ENCODE results near the gene ELP1.
"Not testable (repeated sequence)": the region's sequence is repeated elsewhere in the genome, so short reads cannot be mapped to it uniquely, and the experiment has no call there.

ELP1 gene

GRCh38 chr9:108973895-108974294, 40.0 kb upstream of the ELP1 start:
- H4K20me1 ChIP-seq (ENCODE audit: insufficient read depth, low read length) = no peaks in the 10 kb centered on the region
- no peak overlapping the region for H3K4me3 ChIP-seq (ENCODE audit: low read depth in 1 of 2, low read length in 2 of 2)
- H3K79me2 ChIP-seq (ENCODE audit: insufficient read depth, low read length) = no peaks in the 10 kb centered on the region
- no peak for DNase-seq
- no peak overlapping the region for H3K27ac ChIP-seq (ENCODE audit: low read length)
- H3K9ac ChIP-seq (ENCODE audit: low read depth, low read length) = no peak overlapping the region
- no peaks in the 10 kb centered on the region for H3K9me3 ChIP-seq (ENCODE audit: insufficient read depth, low read length, severe bottlenecking)
- H3K4me2 ChIP-seq (ENCODE audit: insufficient read depth, low read length) = no peak overlapping the region
- no peak for ATAC-seq (ENCODE audit: insufficient read depth, low read depth)
- H3K36me3 ChIP-seq (ENCODE audit: insufficient read depth, low read length) = peaks cover 31% of the 10 kb centered on the region
- H2AFZ ChIP-seq (ENCODE audit: low read depth, low read length) = no peak overlapping the region
- no peaks in the 10 kb centered on the region for H3K4me1 ChIP-seq (ENCODE audit: insufficient read depth, low read length)
- H3K27me3 ChIP-seq (ENCODE audit: insufficient read depth, low read length, poor library complexity) = no peaks in the 10 kb centered on the region
- TF ChIP-seq EZH2 (IDR thresholded peaks at IDR 0.05; ENCODE audit: borderline replicate concordance, low read depth, low read length, severe bottlenecking) (no peak), CTCF (IDR thresholded peaks at IDR 0.05; ENCODE audit: borderline replicate concordance, extremely low read depth, low read length, poor library complexity, severe bottlenecking) (no peak)

GRCh38 chr9:108972626-108973209, 38.8 kb upstream of the ELP1 start:
- ATAC-seq (ENCODE audit: insufficient read depth, low read depth) = no peak
- no peak overlapping the region for H3K27ac ChIP-seq (ENCODE audit: low read length)
- H3K4me2 ChIP-seq (ENCODE audit: insufficient read depth, low read length) = no peak overlapping the region
- H3K27me3 ChIP-seq (ENCODE audit: insufficient read depth, low read length, poor library complexity) = no peaks in the 10 kb centered on the region
- H4K20me1 ChIP-seq (ENCODE audit: insufficient read depth, low read length) = no peaks in the 10 kb centered on the region
- no peak overlapping the region for H3K4me3 ChIP-seq (ENCODE audit: low read depth in 1 of 2, low read length in 2 of 2)
- H2AFZ ChIP-seq (ENCODE audit: low read depth, low read length) = no peak overlapping the region
- no peaks in the 10 kb centered on the region for H3K79me2 ChIP-seq (ENCODE audit: insufficient read depth, low read length)
- no peaks in the 10 kb centered on the region for H3K9me3 ChIP-seq (ENCODE audit: insufficient read depth, low read length, severe bottlenecking)
- H3K36me3 ChIP-seq (ENCODE audit: insufficient read depth, low read length) = peaks cover 31% of the 10 kb centered on the region
- TF ChIP-seq CTCF (IDR thresholded peaks at IDR 0.05; ENCODE audit: borderline replicate concordance, extremely low read depth, low read length, poor library complexity, severe bottlenecking) (no peak), EZH2 (IDR thresholded peaks at IDR 0.05; ENCODE audit: borderline replicate concordance, low read depth, low read length, severe bottlenecking) (no peak)
- no peak for DNase-seq
- H3K9ac ChIP-seq (ENCODE audit: low read depth, low read length) = no peak overlapping the region
- H3K4me1 ChIP-seq (ENCODE audit: insufficient read depth, low read length) = no peaks in the 10 kb centered on the region

- TF ChIP-seq EZH2 (IDR thresholded peaks at IDR 0.05; ENCODE audit: borderline replicate concordance, low read depth, low read length, severe bottlenecking) (no peak), CTCF (IDR thresholded peaks at IDR 0.05; ENCODE audit: borderline replicate concordance, extremely low read depth, low read length, poor library complexity, severe bottlenecking) (no peak)
- Histone ChIP-seq H3K4me1 (ENCODE audit: insufficient read depth, low read length) (no peaks in the 10 kb centered on the region), H3K79me2 (ENCODE audit: insufficient read depth, low read length) (no peaks in the 10 kb centered on the region), H3K9me3 (ENCODE audit: insufficient read depth, low read length, severe bottlenecking) (no peaks in the 10 kb centered on the region), H3K36me3 (ENCODE audit: insufficient read depth, low read length) (peaks cover 31% of the 10 kb centered on the region), H3K27ac (ENCODE audit: low read length) (no peak overlapping the region), H3K9ac (ENCODE audit: low read depth, low read length) (no peak overlapping the region), H3K27me3 (ENCODE audit: insufficient read depth, low read length, poor library complexity) (no peaks in the 10 kb centered on the region), H3K4me3 (ENCODE audit: low read depth in 1 of 2, low read length in 2 of 2) (no peak overlapping the region), H3K4me2 (ENCODE audit: insufficient read depth, low read length) (no peak overlapping the region), H2AFZ (ENCODE audit: low read depth, low read length) (no peak overlapping the region), H4K20me1 (ENCODE audit: insufficient read depth, low read length) (no peaks in the 10 kb centered on the region)
- ATAC-seq (ENCODE audit: insufficient read depth, low read depth) (no peak), DNase-seq (no peak)
Measured at GRCh38 chr9:108972186-108972585, 38.3 kb upstream of the ELP1 start.

- not testable (repeated sequence) for ATAC-seq (ENCODE audit: insufficient read depth, low read depth); H3K9me3 ChIP-seq (ENCODE audit: insufficient read depth, low read length, severe bottlenecking); H2AFZ ChIP-seq (ENCODE audit: low read depth, low read length); H3K4me1 ChIP-seq (ENCODE audit: insufficient read depth, low read length); H3K9ac ChIP-seq (ENCODE audit: low read depth, low read length); H3K27me3 ChIP-seq (ENCODE audit: insufficient read depth, low read length, poor library complexity); H3K79me2 ChIP-seq (ENCODE audit: insufficient read depth, low read length); H3K27ac ChIP-seq (ENCODE audit: low read length); H3K4me3 ChIP-seq (ENCODE audit: low read depth in 1 of 2, low read length in 2 of 2); H3K4me2 ChIP-seq (ENCODE audit: insufficient read depth, low read length); DNase-seq; H4K20me1 ChIP-seq (ENCODE audit: insufficient read depth, low read length)
- peaks cover 27% of the 10 kb centered on the region for H3K36me3 ChIP-seq (ENCODE audit: insufficient read depth, low read length)
Measured at GRCh38 chr9:108971392-108971791, 37.5 kb upstream of the ELP1 start.

Measured in DND-41 (cell line).